HEK293 (cell line): ENCODE measurements around the gene SPAST.
"Not testable (repeated sequence)": the region's sequence is repeated elsewhere in the genome, so short reads cannot be mapped to it uniquely, and the experiment has no call there.

Experiments
- CTCF ChIA-PET: fragments of 350-600 bp; formaldehyde crosslinking; extraction: SDS; loops from one replicate; lab custom pipeline; 2021; ENCODE audit warnings: antibody characterized with exemption; lab: Yijun Ruan, JAX
- POLR2A ChIA-PET: fragments of 300-600 bp; formaldehyde crosslinking; extraction: SDS; loops from one replicate; lab custom pipeline; 2020; ENCODE audit warnings: antibody characterized with exemption, inconsistent platforms; lab: Yijun Ruan, JAX
- H3K27ac ChIP-seq: fragments of 200-500 bp; sonication (Bioruptor generic); 2 replicates; pipeline ENCODE4 v1.5.1; 2014; ENCODE audit warnings: low read depth, low read length, control low read depth, inconsistent platforms; ENCODE audit errors: extremely low read depth
- H3K36me3 ChIP-seq, 2 experiments: fragments of 200-500 bp in 1 of 2; sonication (Bioruptor generic) in 1 of 2; 1 replicate in 1 of 2; 2 replicates in 1 of 2; pipeline ENCODE4 v1.5.1; 2014 to 2017; ENCODE audit warnings: inconsistent platforms in 2 of 2, low read length in 2 of 2; ENCODE audit not compliant: control insufficient read depth in 2 of 2, insufficient read depth in 1 of 2
- H3K4me1 ChIP-seq: fragments of 200-500 bp; sonication (Bioruptor generic); 2 replicates; pipeline ENCODE4 v1.5.1; 2014; ENCODE audit warnings: mild to moderate bottlenecking, low read length, inconsistent platforms; ENCODE audit not compliant: control insufficient read depth, insufficient read depth
- H3K4me3 ChIP-seq: 2 replicates; pipeline ENCODE4 v1.5.1; 2011; ENCODE audit warnings: low read depth, mild to moderate bottlenecking, control low read depth, low read length, moderate library complexity
- H3K9me3 ChIP-seq: fragments of 200-500 bp; sonication (Bioruptor generic); 2 replicates; pipeline ENCODE4 v1.5.1; 2014; ENCODE audit warnings: low read depth, low read length, inconsistent platforms; ENCODE audit not compliant: control insufficient read depth, insufficient read depth
- PRDM10 ChIP-seq: fragments of 450-650 bp; formaldehyde crosslinking; IDR thresholded peaks from 2 replicates; pipeline ENCODE4 v1.5.1; 2016; ENCODE audit warnings: missing biosample characterization, missing genetic modification characterization
- SCRT2 ChIP-seq: fragments of 450-650 bp; formaldehyde crosslinking; IDR thresholded peaks from 2 replicates; pipeline ENCODE4 v1.5.1; 2016; ENCODE audit warnings: missing biosample characterization, missing genetic modification characterization
- ZBTB26 ChIP-seq: fragments of 450-650 bp; formaldehyde crosslinking; optimal IDR thresholded peaks from 2 replicates; pipeline ENCODE3; 2016; ENCODE audit warnings: missing biosample characterization, mild to moderate bottlenecking, missing genetic modification characterization
- ZBTB6 ChIP-seq: fragments of 450-650 bp; formaldehyde crosslinking; IDR thresholded peaks from 2 replicates; pipeline ENCODE4 v1.5.1; 2017; ENCODE audit warnings: missing biosample characterization, missing genetic modification characterization
- ZFP3 ChIP-seq: fragments of 450-650 bp; formaldehyde crosslinking; IDR thresholded peaks from 2 replicates; pipeline ENCODE4 v1.5.1; 2016; ENCODE audit warnings: low read depth, missing biosample characterization, missing genetic modification characterization
- ZNF132 ChIP-seq: fragments of 450-650 bp; formaldehyde crosslinking; IDR thresholded peaks from 2 replicates; pipeline ENCODE4 v1.5.1; 2017; ENCODE audit warnings: missing biosample characterization, missing genetic modification characterization, borderline replicate concordance
- ZNF324 ChIP-seq: fragments of 450-650 bp; formaldehyde crosslinking; IDR thresholded peaks from 2 replicates; pipeline ENCODE4 v1.5.1; 2016; ENCODE audit warnings: missing biosample characterization, missing genetic modification characterization
- ZNF362 ChIP-seq: fragments of 450-650 bp; formaldehyde crosslinking; IDR thresholded peaks from 2 replicates; pipeline ENCODE4 v1.5.1; 2016; ENCODE audit warnings: missing biosample characterization, missing genetic modification characterization
- ZNF549 ChIP-seq: fragments of 450-650 bp; IDR thresholded peaks from 2 replicates; pipeline ENCODE4 v1.5.1; 2018; ENCODE audit warnings: missing biosample characterization, missing genetic modification characterization, mild to moderate bottlenecking, inconsistent platforms, moderate library complexity
- ZNF558 ChIP-seq: fragments of 450-650 bp; formaldehyde crosslinking; IDR thresholded peaks from 2 replicates; pipeline ENCODE4 v1.5.1; 2016; ENCODE audit warnings: missing biosample characterization, missing genetic modification characterization
- ZNF660 ChIP-seq: fragments of 450-650 bp; IDR thresholded peaks from 2 replicates; pipeline ENCODE4 v1.5.1; 2018; ENCODE audit warnings: missing biosample characterization, mild to moderate bottlenecking, missing genetic modification characterization
- ZNF747 ChIP-seq: fragments of 450-650 bp; formaldehyde crosslinking; IDR thresholded peaks from 2 replicates; pipeline ENCODE4 v1.5.1; 2016; ENCODE audit warnings: missing biosample characterization, missing genetic modification characterization
- ZXDB ChIP-seq: fragments of 450-650 bp; formaldehyde crosslinking; IDR thresholded peaks from 2 replicates; pipeline ENCODE4 v1.5.1; 2016; ENCODE audit warnings: missing biosample characterization, missing genetic modification characterization

The SPAST gene

GRCh38 chr2:32159678-32160077 is 96.3 kb downstream of the SPAST start:
- Histone ChIP-seq H3K4me1 (no peaks in the 10 kb centered on the region), H3K4me3 (no peak overlapping the region), H3K36me3 (peaks cover 3 to 9% of the 10 kb centered on the region in 2 experiments), H3K9me3 (no peaks in the 10 kb centered on the region), H3K27ac (no peak overlapping the region)
- no peak for TF ChIP-seq ZNF747 (tag by site-specific recombination)
- peak; percentile 99 for TF ChIP-seq ZNF558 (tag by site-specific recombination)
- CTCF ChIA-PET, result no interaction called here
- POLR2A ChIA-PET, result no interaction called here

- H3K9me3 ChIP-seq, result no peaks in the 10 kb centered on the region
- TF ChIP-seq ZBTB6 (no peak), SCRT2 (tag by site-specific recombination) (peak; percentile 56)
- H3K27ac ChIP-seq, result no peak overlapping the region
- H3K4me1 ChIP-seq, result no peaks in the 10 kb centered on the region
- ChIA-PET POLR2A (no interaction called here), CTCF (interaction anchor here (0.7 kb wide), 1 partner anchor 97 kb away, joined by 3 read pairs; no protein-coding TSS in a partner anchor)
- H3K36me3 ChIP-seq, result peaks cover 0 to 3% of the 10 kb centered on the region in 2 experiments; a peak in 1 of 3 replicates
- H3K4me3 ChIP-seq, result no peak overlapping the region
Measured at GRCh38 chr2:32161296-32161695, 97.9 kb downstream of the SPAST start.

GRCh38 chr2:32164254-32164653 is 100.9 kb downstream of the SPAST start:
- H3K4me1 ChIP-seq, POLR2A ChIA-PET, CTCF ChIA-PET, H3K4me3 ChIP-seq, H3K36me3 ChIP-seq, H3K27ac ChIP-seq, H3K9me3 ChIP-seq: not testable (repeated sequence)

GRCh38 chr2:32165027-32165347 is 101.6 kb downstream of the SPAST start:
- CTCF ChIA-PET, H3K9me3 ChIP-seq: not testable (repeated sequence)

GRCh38 chr2:32166115-32166574 is 102.8 kb downstream of the SPAST start:
- H3K36me3 ChIP-seq, result peaks cover 0 to 5% of the 10 kb centered on the region in 2 experiments; a peak in 1 of 3 replicates
- ChIA-PET POLR2A (interaction anchor here (0.5 to 2.4 kb wide), 21 partner anchors 9 to 462 kb away, joined by 3 to 38 read pairs (median 4); partner anchors contain the start of genes DPY30, MEMO1, SPAST and TTC27), CTCF (no interaction called here)
- H3K4me3 ChIP-seq, result peak overlapping the region; percentile 80
- H3K9me3 ChIP-seq, result no peaks in the 10 kb centered on the region
- 0 out of 2 replicates have a peak overlapping the region, but pooled peaks have one; percentile 12 for H3K27ac ChIP-seq
- H3K4me1 ChIP-seq, result no peaks in the 10 kb centered on the region
- no peak for TF ChIP-seq PRDM10
- TF ChIP-seq ZNF660, result no peak
- TF ChIP-seq ZNF549 (tag by site-specific recombination), result no peak
- no peak for TF ChIP-seq ZNF324 (tag by site-specific recombination)
- TF ChIP-seq ZNF132 (tag by site-specific recombination), result no peak
- TF ChIP-seq ZFP3 (tag by site-specific recombination), result no peak
- TF ChIP-seq ZXDB, result no peak

More at GRCh38 chr2:32165027-32165347, 101.6 kb downstream of the SPAST start:
- peak overlapping the region; percentile 80 for H3K4me3 ChIP-seq
- H3K27ac ChIP-seq, result peak overlapping the region; percentile 59
- not testable (repeated sequence) for H3K36me3 ChIP-seq
- POLR2A ChIA-PET, result interaction anchor here (0.5 to 2.4 kb wide), 16 partner anchors 8 to 463 kb away, joined by 3 to 38 read pairs (median 4); partner anchors contain the start of genes DPY30, MEMO1, SPAST and TTC27
- TF ChIP-seq ZNF362 (tag by site-specific recombination) (peak; percentile 74; the same call in 1 of the 2 replicates), ZBTB26 (tag by site-specific recombination) (peak; percentile 23)
- TF ChIP-seq, all 188 proteins: peak for 2; not testable (repeated sequence) for 186
- H3K4me1 ChIP-seq, result not testable (repeated sequence)
